IMR-90 (cell line): ENCODE results near the gene OR7C1. TPM values are rescaled to one million over a fixed set of nuclear protein-coding genes. Genes with fewer than 3 reads are reported as not detected.

Experiments used
- ATAC-seq: fragments of 200-7000 bp; cut with Tn5 transposase; 2 replicates; pipeline ENCODE4 v1.9.1; 2020; ENCODE audit warnings: low read depth, mild to moderate bottlenecking, moderate library complexity
- BruUV-seq: library from RNA; stranded (reverse); fragments of 400-500 nt; replicated peaks from 2 replicates; lab custom pipeline; 2021; lab: Mats Ljungman, UMichigan
- CTCF ChIA-PET: fragments of 300-600 bp; formaldehyde crosslinking; extraction: SDS; loops from one replicate; lab custom pipeline; 2021; ENCODE audit warnings: antibody characterized with exemption; lab: Yijun Ruan, JAX
- POLR2A ChIA-PET: fragments of 300-600 bp; sonication (Branson Sonifier 250); formaldehyde crosslinking; loops from one replicate; lab custom pipeline; 2022; ENCODE audit warnings: antibody characterized with exemption; ENCODE audit not compliant: unreplicated experiment; lab: Charles Lee
- DNase-seq: peaks from one replicate; pipeline ENCODE4 v3.0.0; 2013
- H2AFZ ChIP-seq: replicated peaks from 2 replicates; pipeline ENCODE3; 2013; ENCODE audit warnings: low read length, mild to moderate bottlenecking; ENCODE audit not compliant: poor library complexity
- H2AK5ac ChIP-seq: 2 replicates; pipeline ENCODE4 v1.6.1; 2013; ENCODE audit warnings: low read depth, low read length, inconsistent platforms
- H2AK9ac ChIP-seq: replicated peaks from 2 replicates; pipeline ENCODE3; 2013; ENCODE audit warnings: mild to moderate bottlenecking, low read depth, low read length, moderate library complexity; ENCODE audit not compliant: poor library complexity
- H2BK120ac ChIP-seq: 2 replicates; pipeline ENCODE4 v1.6.1; 2013; ENCODE audit warnings: low read depth, low read length, inconsistent platforms
- H2BK15ac ChIP-seq: 3 replicates; pipeline ENCODE4 v1.6.1; 2013; ENCODE audit warnings: low read depth, low read length, inconsistent platforms
- H2BK20ac ChIP-seq: 2 replicates; pipeline ENCODE4 v1.6.1; 2013; ENCODE audit warnings: low read depth, mild to moderate bottlenecking, inconsistent platforms, low read length, moderate library complexity
- H2BK5ac ChIP-seq: 2 replicates; pipeline ENCODE4 v1.6.1; 2013; ENCODE audit warnings: mild to moderate bottlenecking, low read depth, low read length, inconsistent platforms; ENCODE audit not compliant: poor library complexity, severe bottlenecking
- H3K14ac ChIP-seq: replicated peaks from 2 replicates; pipeline ENCODE4 v1.6.1; 2013; ENCODE audit warnings: low read depth, low read length, inconsistent platforms
- H3K18ac ChIP-seq: 2 replicates; pipeline ENCODE4 v1.6.1; 2013; ENCODE audit warnings: low read depth, low read length, control low read depth
- H3K23ac ChIP-seq: 2 replicates; pipeline ENCODE4 v1.6.1; 2013; ENCODE audit warnings: low read depth, low read length, inconsistent platforms
- H3K27ac ChIP-seq: 2 replicates; pipeline ENCODE4 v1.5.1; 2013; ENCODE audit warnings: mild to moderate bottlenecking, control low read depth, low read length; ENCODE audit not compliant: insufficient read depth
- H3K27me3 ChIP-seq: 2 replicates; pipeline ENCODE4 v1.6.1; 2013; ENCODE audit warnings: low read length; ENCODE audit not compliant: control insufficient read depth, insufficient read depth
- H3K36me3 ChIP-seq: 2 replicates; pipeline ENCODE4 v1.6.1; 2013; ENCODE audit warnings: low read length, mixed read lengths; ENCODE audit not compliant: control insufficient read depth, insufficient read depth
- H3K4ac ChIP-seq: 2 replicates; pipeline ENCODE4 v1.6.1; 2013; ENCODE audit warnings: low read depth, low read length, inconsistent platforms
- H3K4me1 ChIP-seq: 2 replicates; pipeline ENCODE4 v1.6.1; 2013; ENCODE audit warnings: low read length, mixed read lengths; ENCODE audit not compliant: control insufficient read depth, insufficient read depth
- H3K4me2 ChIP-seq: 2 replicates; pipeline ENCODE4 v1.6.1; 2013; ENCODE audit warnings: low read depth, mild to moderate bottlenecking, control low read depth, low read length, moderate library complexity
- H3K4me3 ChIP-seq: 2 replicates; pipeline ENCODE4 v1.5.1; 2013; ENCODE audit warnings: low read depth, mild to moderate bottlenecking, control low read depth, low read length, moderate library complexity; ENCODE audit not compliant: insufficient read depth
- H3K56ac ChIP-seq: 2 replicates; pipeline ENCODE4 v1.6.1; 2013; ENCODE audit warnings: low read length, inconsistent platforms; ENCODE audit not compliant: insufficient read depth; ENCODE audit errors: extremely low read depth
- H3K79me1 ChIP-seq, 2 experiments: 2 replicates each; pipeline ENCODE4 v1.6.1; 2013; ENCODE audit warnings: low read length in 2 of 2, inconsistent platforms in 1 of 2, low read depth in 1 of 2
- H3K9ac ChIP-seq: 2 replicates; pipeline ENCODE4 v1.6.1; 2013; ENCODE audit warnings: low read depth, low read length, control low read depth
- H3K9me1 ChIP-seq: 2 replicates; pipeline ENCODE4 v1.6.1; 2013; ENCODE audit warnings: low read length, inconsistent platforms; ENCODE audit not compliant: insufficient read depth
- H3K9me3 ChIP-seq: 2 replicates; pipeline ENCODE4 v1.6.1; 2013; ENCODE audit warnings: low read length; ENCODE audit not compliant: control insufficient read depth, insufficient read depth
- H4K20me1 ChIP-seq: 2 replicates; pipeline ENCODE4 v1.6.1; 2013; ENCODE audit warnings: low read length, inconsistent platforms; ENCODE audit not compliant: insufficient read depth
- H4K5ac ChIP-seq: 2 replicates; pipeline ENCODE4 v1.6.1; 2013; ENCODE audit warnings: mild to moderate bottlenecking, low read depth, low read length, control low read depth
- H4K8ac ChIP-seq, 2 experiments: 2 replicates each; pipeline ENCODE4 v1.6.1; 2013; ENCODE audit warnings: low read depth in 2 of 2, low read length in 2 of 2, control low read depth in 1 of 2, inconsistent platforms in 1 of 2
- H4K91ac ChIP-seq: 2 replicates; pipeline ENCODE4 v1.6.1; 2013; ENCODE audit warnings: low read depth, low read length, inconsistent platforms; ENCODE audit not compliant: insufficient read depth
- CEBPB ChIP-seq: IDR thresholded peaks from 2 replicates; pipeline ENCODE4 v1.6.1; 2012; ENCODE audit warnings: low read depth, low read length, improper control_type of control experiment
- CHD1 ChIP-seq: IDR thresholded peaks from 2 replicates; pipeline ENCODE4 v1.6.1; 2012; ENCODE audit warnings: low read depth, low read length, improper control_type of control experiment
- FOS ChIP-seq: fragments of 150-350 bp; IDR thresholded peaks from 2 replicates; pipeline ENCODE4 v1.6.1; 2016; ENCODE audit warnings: low read depth, low read length
- MAFK ChIP-seq: IDR thresholded peaks from 2 replicates; pipeline ENCODE4 v1.6.1; 2012; ENCODE audit warnings: low read depth, low read length, improper control_type of control experiment
- MAZ ChIP-seq: IDR thresholded peaks from 2 replicates; pipeline ENCODE4 v1.6.1; 2012; ENCODE audit warnings: low read depth, mild to moderate bottlenecking, low read length, improper control_type of control experiment, moderate library complexity, borderline replicate concordance
- MXI1 ChIP-seq: IDR thresholded peaks from 2 replicates; pipeline ENCODE4 v1.6.1; 2012; ENCODE audit warnings: low read depth, mild to moderate bottlenecking, low read length, moderate library complexity, borderline replicate concordance
- NFE2L2 ChIP-seq: fragments of 150-350 bp; IDR thresholded peaks from 2 replicates; pipeline ENCODE4 v1.6.1; 2016; ENCODE audit warnings: low read depth, mild to moderate bottlenecking, low read length
- POLR2A ChIP-seq: IDR thresholded peaks from 2 replicates; pipeline ENCODE4 v1.6.1; 2012; ENCODE audit warnings: mild to moderate bottlenecking, low read depth, low read length
- RCOR1 ChIP-seq: IDR thresholded peaks from 2 replicates; pipeline ENCODE4 v1.6.1; 2012; ENCODE audit warnings: mild to moderate bottlenecking, low read length, improper control_type of control experiment; ENCODE audit not compliant: insufficient replicate concordance
- RFX5 ChIP-seq: IDR thresholded peaks from 2 replicates; pipeline ENCODE4 v1.8.0; 2012; ENCODE audit warnings: low read depth, mild to moderate bottlenecking, low read length, moderate library complexity
- SMC3 ChIP-seq: fragments of 150-350 bp; IDR thresholded peaks from 2 replicates; pipeline ENCODE4 v1.6.1; 2016; ENCODE audit warnings: low read depth, mild to moderate bottlenecking, antibody characterized with exemption, low read length, moderate library complexity
- WGBS, 2 experiments: methylation state at CpG; one replicate each; pipeline versions ENCODE4 v1.1.5 to v1.1.7; 2013; ENCODE audit warnings: missing lambda C conversion rate in 2 of 2; ENCODE audit not compliant: insufficient read length in 1 of 2; ENCODE audit errors: extremely low coverage in 2 of 2; 5-methylcytosine and 5-hydroxymethylcytosine counted together
- dilution Hi-C: fragments of 300-500 bp; cut with HindIII; formaldehyde crosslinking; loops from one replicate; pipeline ENCODE4 v1.14.3; 2018; ENCODE audit warnings: low sequenced_read_pairs; ENCODE audit not compliant: unreplicated experiment
- in situ Hi-C: fragments of 300-500 bp; cut with MboI; formaldehyde crosslinking; loops from 3 replicates; pipeline ENCODE4 v1.14.3; 2019; ENCODE audit warnings: low sequenced_read_pairs, inconsistent platforms, mixed read lengths
- intact Hi-C: fragments of 100-400 bp; cut with micrococcal nuclease; formaldehyde crosslinking; loops from 2 replicates; pipeline ENCODE4 v1.10.0; 2022
- polyA plus RNA-seq, 3 experiments: library from polyadenylated mRNA; depleted of rRNA; stranded (reverse); fragments of >200 nt; gene quantifications; 2 replicates each; pipeline ENCODE4 v1.2.3, GENCODE V29; 2012; ENCODE audit warnings: low replicate concordance in 1 of 3
- total RNA-seq: library from RNA; depleted of rRNA; stranded (reverse); fragments of >200 nt; gene quantifications from 2 replicates; pipeline ENCODE4 v1.2.3, GENCODE V29; 2012
- TF ChIP-seq, protein P1 (sequence below): fragments of 150-350 bp; IDR thresholded peaks from 2 replicates; pipeline ENCODE4 v1.6.1; 2016; ENCODE audit warnings: low read depth, mild to moderate bottlenecking, low read length, moderate library complexity, borderline replicate concordance
- TF ChIP-seq, protein P2 (sequence below): conservative IDR thresholded peaks from 2 replicates; pipeline ENCODE4 v1.5.1; 2012; ENCODE audit warnings: mild to moderate bottlenecking, low read depth, low read length, improper control_type of control experiment

OR7C1 gene
- total and polyA plus RNA-seq, 2 of the 4 experiments (the other 2 are of a cell fraction): not detected

DNA sequence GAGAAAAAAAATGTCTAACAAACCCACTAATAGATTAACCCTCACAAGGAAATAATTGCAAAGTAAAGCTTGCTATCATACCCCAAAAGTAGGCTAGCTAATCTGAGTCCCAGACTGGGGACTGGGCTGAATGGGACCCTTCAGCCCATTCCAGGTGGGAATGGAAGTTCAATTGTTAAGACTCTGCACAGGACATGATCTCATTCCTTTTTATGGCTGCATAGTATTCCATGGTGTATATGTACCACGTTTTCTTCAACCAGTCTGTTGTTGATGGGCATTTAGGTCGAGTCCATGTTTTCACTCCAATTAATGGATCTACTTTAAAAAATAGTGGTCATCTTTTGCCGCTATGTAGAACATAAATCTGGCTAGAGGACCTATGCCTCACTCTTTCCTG lies 17.9 kb downstream of the OR7C1 start:
- Histone ChIP-seq H3K27me3 (no peaks in the 10 kb centered on the region), H2AK9ac (no peak overlapping the region), H3K4ac (no peak overlapping the region), H2BK120ac (no peak overlapping the region), H3K23ac (no peak overlapping the region), H3K27ac (no peak overlapping the region), H2BK15ac (no peak overlapping the region), H4K91ac (no peak overlapping the region), H4K5ac (no peak overlapping the region), H3K4me1 (no peaks in the 10 kb centered on the region), H3K56ac (no peak overlapping the region), H3K79me1 (no peaks in the 10 kb centered on the region), H3K9me3 (peaks cover 3% of the 10 kb centered on the region; the same call in 1 of the 2 replicates), H3K4me3 (no peak overlapping the region), H3K36me3 (no peaks in the 10 kb centered on the region), H2AK5ac (no peak overlapping the region), H3K14ac (no peak overlapping the region), H3K4me2 (no peak overlapping the region), H3K9me1 (no peaks in the 10 kb centered on the region), H4K8ac (no peak overlapping the region), H3K9ac (no peak overlapping the region), H2BK5ac (no peak overlapping the region), H3K18ac (no peak overlapping the region), H2BK20ac (no peak overlapping the region), H2AFZ (no peak overlapping the region), H4K20me1 (no peaks in the 10 kb centered on the region)
- ATAC-seq (no peak), DNase-seq (no peak)
- WGBS, 2 experiments: no CpG with 5 or more reads among the region's 3 CpGs
- BruUV-seq: no TSS peak
- dilution Hi-C loops: no loop called here
- in situ Hi-C loops: no loop called here
- ChIA-PET CTCF (no interaction called here), POLR2A (no interaction called here)
- TF ChIP-seq MXI1 (no peak), POLR2A (no peak), FOS (no peak), MAZ (no peak), CEBPB (no peak), RCOR1 (no peak), RFX5 (no peak), MAFK (no peak), NFE2L2 (no peak), CHD1 (no peak), SMC3 (no peak)
- TF ChIP-seq, protein P1, sequence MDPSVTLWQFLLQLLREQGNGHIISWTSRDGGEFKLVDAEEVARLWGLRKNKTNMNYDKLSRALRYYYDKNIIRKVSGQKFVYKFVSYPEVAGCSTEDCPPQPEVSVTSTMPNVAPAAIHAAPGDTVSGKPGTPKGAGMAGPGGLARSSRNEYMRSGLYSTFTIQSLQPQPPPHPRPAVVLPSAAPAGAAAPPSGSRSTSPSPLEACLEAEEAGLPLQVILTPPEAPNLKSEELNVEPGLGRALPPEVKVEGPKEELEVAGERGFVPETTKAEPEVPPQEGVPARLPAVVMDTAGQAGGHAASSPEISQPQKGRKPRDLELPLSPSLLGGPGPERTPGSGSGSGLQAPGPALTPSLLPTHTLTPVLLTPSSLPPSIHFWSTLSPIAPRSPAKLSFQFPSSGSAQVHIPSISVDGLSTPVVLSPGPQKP: no peak
- TF ChIP-seq, protein P2, sequence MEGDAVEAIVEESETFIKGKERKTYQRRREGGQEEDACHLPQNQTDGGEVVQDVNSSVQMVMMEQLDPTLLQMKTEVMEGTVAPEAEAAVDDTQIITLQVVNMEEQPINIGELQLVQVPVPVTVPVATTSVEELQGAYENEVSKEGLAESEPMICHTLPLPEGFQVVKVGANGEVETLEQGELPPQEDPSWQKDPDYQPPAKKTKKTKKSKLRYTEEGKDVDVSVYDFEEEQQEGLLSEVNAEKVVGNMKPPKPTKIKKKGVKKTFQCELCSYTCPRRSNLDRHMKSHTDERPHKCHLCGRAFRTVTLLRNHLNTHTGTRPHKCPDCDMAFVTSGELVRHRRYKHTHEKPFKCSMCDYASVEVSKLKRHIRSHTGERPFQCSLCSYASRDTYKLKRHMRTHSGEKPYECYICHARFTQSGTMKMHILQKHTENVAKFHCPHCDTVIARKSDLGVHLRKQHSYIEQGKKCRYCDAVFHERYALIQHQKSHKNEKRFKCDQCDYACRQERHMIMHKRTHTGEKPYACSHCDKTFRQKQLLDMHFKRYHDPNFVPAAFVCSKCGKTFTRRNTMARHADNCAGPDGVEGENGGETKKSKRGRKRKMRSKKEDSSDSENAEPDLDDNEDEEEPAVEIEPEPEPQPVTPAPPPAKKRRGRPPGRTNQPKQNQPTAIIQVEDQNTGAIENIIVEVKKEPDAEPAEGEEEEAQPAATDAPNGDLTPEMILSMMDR: no peak
- intact Hi-C loops: no loop called here
